ENCODE measurements around the gene DNAJB5.

- TF ChIP-seq POLR2A (IDR thresholded peaks at IDR 0.05; ENCODE audit: low read length) = no peak
- no peak for TF ChIP-seq GATA1 (IDR thresholded peaks at IDR 0.05; ENCODE audit: low read depth, low read length)
Observed at GRCh38 chr9:34980181-34980761, 9.3 kb upstream of the DNAJB5 start.

All from erythroblast (primary cell).